Ovary (tissue), 9 donors: ENCODE data around the gene ATP7B. TPM values are rescaled to one million over a fixed set of nuclear protein-coding genes. Genes with fewer than 3 reads are reported as not detected.

Experiments
- DNase-seq, 5 donors: peaks; one replicate each; pipeline ENCODE4 v3.0.0-alpha.2; 2019 to 2020
- H3K27ac ChIP-seq, 2 donors: fragments of 200-600 bp; one replicate each; pipeline versions ENCODE4 v1.5.1 to v1.8.0; 2019 to 2022
- H3K27me3 ChIP-seq: fragments of 200-600 bp; one replicate; pipeline ENCODE4 v1.8.0; 2022
- H3K36me3 ChIP-seq: fragments of 200-600 bp; sonication (generic); one replicate; pipeline ENCODE4 v1.5.1; 2019
- H3K4me1 ChIP-seq: one replicate; pipeline ENCODE4 v1.8.1; 2013; ENCODE audit warnings: mild to moderate bottlenecking, moderate library complexity; ENCODE audit not compliant: insufficient read depth
- H3K4me3 ChIP-seq: fragments of 200-600 bp; sonication (generic); one replicate; pipeline ENCODE4 v1.5.1; 2017
- H3K9me3 ChIP-seq, 2 donors: fragments of 200-600 bp in 1 of 2; sonication (generic) in 1 of 2; one replicate each; pipeline versions ENCODE4 v1.5.1 to v1.8.1; 2013 to 2019; ENCODE audit warnings: mild to moderate bottlenecking in 1 of 2, moderate library complexity in 1 of 2
- CTCF ChIP-seq, 3 donors: fragments of 450-650 bp in 2 of 3; fragments of 200-600 bp in 1 of 3; IDR thresholded peaks; one replicate each; pipeline versions ENCODE4 v1.5.1 to v1.8.0; 2016 to 2022; ENCODE audit warnings: antibody characterized with exemption in 3 of 3, mild to moderate bottlenecking in 1 of 3
- EP300 ChIP-seq: sonication (generic); formaldehyde crosslinking; IDR thresholded peaks from one replicate; pipeline ENCODE4 v1.6.1; 2017; ENCODE audit warnings: antibody characterized with exemption
- POLR2A ChIP-seq: fragments of 450-650 bp; IDR thresholded peaks from one replicate; pipeline ENCODE4 v1.6.1; 2017; ENCODE audit warnings: antibody characterized with exemption, mild to moderate bottlenecking, moderate library complexity
- WGBS, 3 donors: extraction: QIAGEN DNeasy Blood & Tissue Kit in 1 of 3; methylation state at CpG; one replicate each; pipeline versions ENCODE4 v1.1.5 to v1.1.7; 2013 to 2017; 5-methylcytosine and 5-hydroxymethylcytosine counted together
- intact Hi-C, 4 donors: fragments of 100-400 bp; cut with DNase I; formaldehyde crosslinking; loops; one replicate each; pipeline versions ENCODE4 v1.11.0 to v1.15.1; 2022 to 2023
- polyA plus RNA-seq, 2 donors: library from polyadenylated mRNA; stranded (reverse); fragments of 200-250 nt in 1 of 2; fragments of 350-450 nt in 1 of 2; fragmentation: Illumina TruSeq in 1 of 2; extraction: RNeasy Lipid Tissue Mini Kit (QIAGEN cat#74804) in 1 of 2; gene quantifications; one replicate each; pipeline ENCODE4 v1.2.3, GENCODE V29; 2013 to 2014
- total RNA-seq, 7 donors: library from RNA; depleted of rRNA in 2 of 7; stranded (reverse); fragments of >200 nt in 2 of 7; fragmentation: NEBNext Ultra II Directional in 3 of 7; extraction: Animal tissue kit (Norgen Biotek cat#: 25700) in 3 of 7; gene quantifications; one replicate each; pipeline versions ENCODE4 v1.1.0 to v1.2.4, GENCODE V29; 2016 to 2023
- donor health status: DM: no; HTN: no; CAD: no; lungs with moderate emphysema.
- donor health status: DM: no; HTN: no; CAD: no.
- donor health status: Bipolar disorder and iron deficiency.
- donor health status: DM: yes; HTN: yes; CAD: no.
- donor health status: DM: no; HTN: no; CAD: no.
- donor health status: DM: yes; HTN: yes; CAD: no.

ATP7B gene
- total and polyA plus RNA-seq, 9 donors: 2.9 to 7.3 (median 5.1) TPM

- intact Hi-C loops: no loop called here
- Histone ChIP-seq H3K4me1 (no peaks in the 10 kb centered on the region), H3K9me3 (no peaks in the 10 kb centered on the region), H3K4me3 (no peak overlapping the region), H3K27me3 (no peaks in the 10 kb centered on the region), H3K27ac (no peak overlapping the region), H3K36me3 (no peaks in the 10 kb centered on the region)
- TF ChIP-seq POLR2A: no peak
- TF ChIP-seq CTCF (IDR thresholded peaks at IDR 0.05): no peak
- TF ChIP-seq EP300: no peak
- WGBS, 3 donors: 91 to 93% (median 92%) methylated on average over 9 of the region's 9 CpGs
- no peak for DNase-seq
Measured at GRCh38 chr13:51919531-51919930, 91.7 kb downstream of the ATP7B start.

GRCh38 chr13:51916962-51917361 is 94.3 kb downstream of the ATP7B start:
- DNase-seq: no peak
- Histone ChIP-seq H3K4me1 (no peaks in the 10 kb centered on the region), H3K4me3 (no peak overlapping the region), H3K27me3 (no peaks in the 10 kb centered on the region), H3K9me3 (no peaks in the 10 kb centered on the region), H3K27ac (no peak overlapping the region), H3K36me3 (no peaks in the 10 kb centered on the region)
- TF ChIP-seq POLR2A: no peak
- WGBS, 3 donors: 91 to 94% (median 93%) methylated on average over 8 of the region's 8 CpGs
- intact Hi-C loops: no loop called here

GRCh38 chr13:51916051-51916818 is 95.0 kb downstream of the ATP7B start:
- intact Hi-C loops: no loop called here
- 86 to 89% (median 89%) methylated on average over 7 of the region's 7 CpGs for WGBS, 3 donors
- no peak for TF ChIP-seq EP300
- TF ChIP-seq CTCF (IDR thresholded peaks at IDR 0.05): no peak
- TF ChIP-seq POLR2A: no peak
- Histone ChIP-seq H3K4me3 (no peak overlapping the region), H3K36me3 (no peaks in the 10 kb centered on the region), H3K27me3 (no peaks in the 10 kb centered on the region), H3K27ac (no peak overlapping the region), H3K9me3 (no peaks in the 10 kb centered on the region), H3K4me1 (no peaks in the 10 kb centered on the region)
- DNase-seq: no peak

GRCh38 chr13:51914137-51914493 is 97.1 kb downstream of the ATP7B start:
- H3K36me3 ChIP-seq: no peaks in the 10 kb centered on the region
- DNase-seq: no peak
- H3K27ac ChIP-seq: no peak overlapping the region
- TF ChIP-seq CTCF (IDR thresholded peaks at IDR 0.05): no peak
- TF ChIP-seq POLR2A: no peak
- no peak for TF ChIP-seq EP300
- intact Hi-C loops: no loop called here
- H3K9me3 ChIP-seq: no peaks in the 10 kb centered on the region
- no peaks in the 10 kb centered on the region for H3K27me3 ChIP-seq
- H3K4me1 ChIP-seq: no peaks in the 10 kb centered on the region
- H3K4me3 ChIP-seq: no peak overlapping the region
- WGBS, 3 donors: 78 to 82% (median 80%) methylated on average over 7 of the region's 7 CpGs

GRCh38 chr13:51913421-51914136 is 97.7 kb downstream of the ATP7B start:
- Histone ChIP-seq H3K27me3 (no peaks in the 10 kb centered on the region), H3K4me3 (no peak overlapping the region), H3K9me3 (no peaks in the 10 kb centered on the region), H3K4me1 (no peaks in the 10 kb centered on the region), H3K27ac (no peak overlapping the region), H3K36me3 (no peaks in the 10 kb centered on the region)
- TF ChIP-seq EP300: no peak
- TF ChIP-seq CTCF (IDR thresholded peaks at IDR 0.05): no peak
- TF ChIP-seq POLR2A: no peak
- no peak for DNase-seq
- intact Hi-C loops: no loop called here
- 65 to 70% (median 65%) methylated on average over 4 of the region's 4 CpGs for WGBS, 3 donors
